Raji (cell line): Measurements from ENCODE around the gene ZIC2.

Source experiments
- POLR2A ChIP-seq: IDR thresholded peaks from 2 replicates; pipeline ENCODE4 v1.6.1; 2011; ENCODE audit warnings: low read depth, low read length, control low read depth; ENCODE audit not compliant: insufficient read depth

The ZIC2 gene

DNA sequence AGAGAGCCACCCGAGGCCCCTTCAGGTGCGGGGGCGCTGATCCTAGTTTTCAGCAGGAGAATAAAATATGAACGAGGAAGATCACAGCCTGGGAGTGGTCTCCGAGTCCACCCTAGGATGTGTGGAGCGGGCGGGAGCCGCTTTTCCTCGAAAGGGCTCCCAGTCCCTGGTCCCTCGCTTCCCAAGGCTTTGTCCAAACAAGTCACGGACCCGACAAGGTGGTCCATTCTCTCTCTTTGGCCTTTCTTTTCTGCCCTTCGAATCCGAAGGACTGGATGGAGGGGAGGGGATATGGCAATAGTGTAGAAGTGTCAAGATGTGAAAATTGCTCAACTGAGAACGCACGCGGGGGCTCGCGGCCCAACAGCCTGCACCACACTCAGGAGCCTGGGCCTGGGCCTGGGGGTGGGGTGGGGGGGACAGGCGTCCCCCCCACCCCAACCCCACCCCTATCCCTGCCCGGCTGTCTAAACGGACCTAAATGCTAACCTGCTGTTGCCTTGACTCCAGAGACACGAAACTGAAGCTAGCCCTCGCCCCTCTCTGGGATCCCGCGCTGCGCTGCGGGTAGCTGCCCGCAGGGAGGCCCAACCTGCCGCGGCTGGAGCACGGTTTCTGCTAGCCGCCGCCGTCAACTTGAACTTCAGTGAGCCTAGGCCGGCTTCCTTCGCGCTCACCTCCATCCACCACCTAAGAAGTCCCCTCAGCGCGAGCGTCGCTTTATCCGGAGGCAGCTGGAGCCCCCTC is 7.1 kb downstream of the ZIC2 start:
- TF ChIP-seq POLR2A = no peak

DNA sequence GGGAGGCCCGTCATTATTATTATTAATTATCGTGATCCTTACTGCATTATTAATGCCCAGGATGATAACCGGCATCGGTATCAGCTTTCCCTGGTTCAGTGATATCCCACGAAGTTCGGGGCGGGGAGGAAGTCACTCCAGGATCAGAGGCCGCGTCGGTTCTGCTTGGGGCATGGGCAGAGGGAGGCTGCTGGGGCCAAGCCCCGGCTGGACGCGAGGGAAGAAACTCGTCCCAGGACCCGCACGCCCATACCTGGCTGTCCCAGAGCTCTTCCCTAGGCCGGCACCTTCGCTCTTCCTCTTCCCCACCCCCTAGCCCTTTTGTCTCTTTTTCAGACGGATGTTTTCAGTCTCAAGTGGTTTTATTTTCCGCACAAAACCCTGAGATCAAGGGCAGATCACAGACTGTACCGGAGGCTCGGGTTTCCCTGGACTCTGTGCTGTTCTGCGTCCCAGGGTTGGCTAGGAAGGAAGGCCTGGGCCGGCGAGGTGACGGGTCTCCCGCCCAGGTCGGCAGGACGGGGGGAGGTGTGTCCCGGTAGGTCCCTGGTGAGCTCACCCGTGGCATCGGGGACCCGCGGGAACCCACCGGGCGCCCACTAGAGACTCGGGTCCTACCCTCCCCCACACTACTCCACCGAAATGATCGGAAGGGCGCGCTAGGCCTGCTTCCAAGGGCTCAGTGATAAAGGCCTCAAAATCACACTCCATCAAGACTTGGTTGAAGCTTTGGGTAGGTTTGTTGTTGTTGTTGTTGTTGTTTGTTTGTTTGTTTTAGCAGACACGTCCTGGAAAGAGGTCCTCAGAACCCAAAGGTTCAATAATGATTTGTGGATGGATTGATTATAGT is 7.9 kb downstream of the ZIC2 start:
- TF ChIP-seq POLR2A = no peak

DNA sequence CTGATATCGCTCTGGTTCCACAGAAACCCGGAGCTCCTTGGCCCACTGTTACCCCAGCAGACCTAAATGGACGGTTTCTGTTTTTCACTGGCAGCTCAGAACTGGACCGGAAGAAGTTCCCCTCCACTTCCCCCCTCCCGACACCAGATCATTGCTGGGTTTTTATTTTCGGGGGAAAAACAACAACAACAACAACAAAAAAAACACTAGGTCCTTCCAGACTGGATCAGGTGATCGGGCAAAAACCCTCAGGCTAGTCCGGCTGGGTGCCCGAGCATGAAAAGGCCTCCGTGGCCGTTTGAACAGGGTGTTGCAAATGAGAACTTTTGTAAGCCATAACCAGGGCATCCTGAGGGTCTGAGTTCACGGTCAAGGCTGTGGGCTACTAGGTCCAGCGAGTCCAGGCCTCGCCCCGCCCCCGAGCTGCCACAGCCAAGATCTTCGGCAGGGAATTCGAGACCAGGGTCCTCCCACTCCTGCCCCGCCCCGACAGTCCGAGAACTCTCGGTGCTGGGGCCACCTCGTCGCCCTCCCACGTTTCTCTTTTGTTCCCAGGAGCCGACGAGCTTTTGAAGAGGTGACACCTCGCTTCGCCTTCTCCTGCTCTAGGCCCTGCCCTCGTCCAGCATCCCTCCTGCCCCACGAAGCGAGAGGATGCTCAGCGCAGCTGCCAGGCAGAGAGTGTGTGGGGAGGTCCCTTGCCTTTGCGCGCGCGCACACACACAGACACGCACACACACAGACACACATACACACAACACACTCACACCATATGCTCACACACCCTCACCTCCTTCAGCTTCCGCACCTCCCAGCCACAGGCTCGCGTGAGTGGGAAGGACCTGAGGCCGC is 8.8 kb downstream of the ZIC2 start:
- TF ChIP-seq POLR2A = no peak

DNA sequence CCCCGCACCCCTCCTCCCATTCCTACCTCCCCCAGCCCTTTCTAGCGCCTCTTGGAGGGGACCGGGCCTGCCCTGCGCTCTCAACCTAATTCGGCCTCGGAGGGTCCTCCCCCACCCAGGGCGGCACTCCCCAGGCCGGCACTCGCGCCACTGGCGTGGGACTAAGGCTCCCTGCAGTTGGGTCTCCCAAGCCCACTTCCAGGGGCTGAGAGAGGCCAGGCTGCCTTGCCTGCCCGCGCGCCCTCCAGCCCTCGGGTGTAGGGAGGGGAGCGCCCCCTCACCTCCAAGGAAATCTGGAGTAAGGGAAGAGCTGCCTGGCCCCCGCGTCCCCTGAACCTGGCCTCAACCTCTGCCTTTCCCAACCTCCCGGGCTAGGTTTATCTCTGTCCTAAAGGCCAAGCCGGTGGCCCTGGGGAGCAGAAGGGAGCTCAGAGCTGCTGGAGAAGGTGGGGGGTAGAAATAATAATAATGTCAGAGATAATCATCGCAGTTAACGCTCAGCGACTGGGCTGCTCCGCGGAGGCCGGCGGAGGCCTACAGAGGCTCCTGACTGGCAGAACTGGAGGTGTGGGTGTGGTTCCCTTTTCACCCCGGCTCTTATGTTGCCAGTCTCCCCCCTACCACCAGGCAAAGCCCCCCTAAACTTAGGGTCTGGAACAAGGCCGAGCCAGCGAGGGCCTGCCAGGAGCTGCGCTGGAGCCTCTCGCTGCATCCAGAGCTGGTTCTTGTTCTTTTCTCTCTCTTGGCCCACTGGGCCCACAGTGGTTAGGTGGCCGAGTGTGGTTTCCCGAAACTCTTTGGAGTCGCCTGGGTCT is 9.6 kb downstream of the ZIC2 start:
- no peak for TF ChIP-seq POLR2A

DNA sequence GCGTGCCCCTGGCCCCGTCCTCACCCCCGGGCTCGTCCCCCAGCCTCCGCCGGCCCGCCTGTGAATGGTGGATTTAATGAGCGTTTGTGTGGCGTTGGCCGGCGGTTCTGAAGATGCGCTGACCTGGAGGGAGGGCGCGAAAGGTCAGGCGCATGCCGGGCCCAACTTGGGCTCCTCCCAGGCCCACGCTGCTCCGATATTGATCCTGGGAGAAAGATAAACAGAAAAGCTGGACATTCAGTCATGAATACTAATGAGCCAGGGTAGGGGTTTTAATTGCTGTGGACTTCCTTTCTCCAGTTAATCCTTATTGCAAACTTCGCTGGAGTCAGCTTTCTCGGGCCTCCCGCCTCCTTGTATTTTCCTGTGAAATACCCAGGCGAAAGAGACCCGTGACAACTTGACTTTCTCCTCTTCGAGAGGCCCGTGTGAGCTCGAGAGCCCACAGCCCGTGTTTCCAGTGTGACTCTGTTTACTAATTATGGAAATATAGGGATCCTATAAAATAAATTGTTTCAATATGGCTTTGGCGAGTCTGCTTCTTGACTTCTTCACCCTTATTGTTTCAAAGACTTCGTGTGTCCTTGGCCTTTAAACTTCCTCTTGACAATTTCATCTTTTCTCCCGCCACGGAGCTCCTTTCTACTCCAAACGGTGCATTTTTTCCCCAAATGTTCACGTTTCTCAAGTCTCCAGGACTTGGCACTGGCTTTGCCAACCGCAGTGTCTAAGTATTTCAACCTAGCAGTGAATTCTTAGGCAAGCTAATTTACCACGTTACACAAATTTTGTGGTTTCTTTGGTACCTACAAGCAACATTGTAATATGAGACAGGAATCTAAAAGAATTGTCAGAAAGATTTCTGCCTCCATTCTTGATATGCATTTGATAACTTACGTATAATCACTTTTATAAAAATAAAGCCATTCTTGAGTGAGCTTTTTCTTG is 10.5 kb downstream of the ZIC2 start:
- no peak for TF ChIP-seq POLR2A

DNA sequence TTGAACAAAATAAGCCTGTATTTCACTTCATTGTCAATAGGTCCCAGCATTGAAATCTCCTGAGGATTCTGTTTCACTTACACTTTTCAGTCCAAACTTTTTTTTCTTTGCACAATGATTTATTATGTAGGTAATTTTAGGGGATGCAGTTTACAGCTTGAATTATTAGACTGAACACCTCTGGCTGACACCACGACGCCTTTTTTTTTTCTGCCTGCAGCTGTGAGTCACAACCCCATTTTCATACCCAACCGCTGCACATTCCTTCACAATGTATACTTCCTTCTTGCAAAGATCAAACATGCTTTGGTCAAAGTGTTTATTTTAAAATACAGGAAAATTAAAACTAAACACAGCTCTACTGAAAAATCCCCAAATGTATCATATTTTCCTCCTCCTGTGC is 11.4 kb downstream of the ZIC2 start:
- TF ChIP-seq POLR2A = no peak

DNA sequence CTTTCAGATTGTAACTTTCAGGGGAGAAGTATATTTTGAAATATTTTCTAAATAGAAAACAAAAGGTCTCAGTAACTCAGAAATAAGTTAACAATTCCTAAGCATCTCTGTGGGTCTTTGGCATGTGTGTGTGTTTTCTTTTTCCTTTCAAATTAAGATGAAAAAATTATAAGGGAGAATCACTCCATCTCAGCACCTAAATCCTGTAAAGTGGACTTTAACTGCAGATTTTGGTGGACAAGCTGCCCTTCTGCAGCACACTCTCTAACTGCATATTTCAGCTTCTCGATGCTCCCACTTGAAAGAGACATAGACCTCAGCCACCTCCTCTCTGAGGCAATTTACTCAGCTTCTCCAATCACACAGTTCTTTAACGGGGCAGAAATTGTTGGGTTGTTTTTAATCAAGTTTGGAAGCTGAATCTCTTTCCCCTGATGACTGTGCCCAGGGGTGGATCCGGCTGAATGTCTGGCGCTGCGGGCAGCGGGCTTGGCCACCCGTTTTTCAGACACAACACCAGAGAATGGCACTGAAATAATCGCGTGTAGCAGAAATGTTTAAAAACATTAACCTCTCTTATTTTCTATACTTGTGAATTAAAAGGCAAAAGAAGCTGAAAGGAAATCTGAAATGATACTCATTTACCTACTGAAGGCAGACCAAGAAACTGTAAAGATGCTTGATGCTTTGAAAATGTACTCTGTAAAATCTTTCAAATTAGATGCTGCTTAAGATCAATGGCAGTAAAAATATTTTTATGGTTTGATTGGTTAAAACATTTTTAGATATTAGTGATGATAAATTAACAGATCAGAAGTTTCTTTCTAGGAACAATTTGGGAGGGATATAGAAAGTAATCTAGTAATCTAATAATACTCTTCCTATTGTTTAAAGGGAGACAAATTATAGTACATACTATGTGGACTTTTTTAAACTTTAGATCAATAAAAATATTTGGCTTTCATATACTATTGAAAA is 12.4 kb downstream of the ZIC2 start:
- TF ChIP-seq POLR2A = no peak

DNA sequence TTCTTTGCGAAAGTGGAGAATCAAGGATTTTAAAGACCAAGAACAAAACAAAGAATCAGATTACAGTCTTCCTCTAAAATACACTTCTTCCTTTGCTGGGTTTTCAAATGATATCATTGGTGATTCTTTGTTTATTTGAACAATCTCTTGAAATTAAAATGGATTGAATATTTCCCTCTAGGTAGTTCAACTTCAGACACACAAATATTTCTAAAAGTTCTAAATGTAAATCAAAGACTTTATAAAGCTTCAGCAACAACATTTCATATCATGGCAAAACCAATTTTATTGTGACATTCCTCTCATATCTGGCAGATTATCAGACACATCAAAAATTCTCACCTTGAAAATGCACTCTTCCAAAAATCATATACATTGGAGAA is 13.0 kb downstream of the ZIC2 start:
- TF ChIP-seq POLR2A = no peak

DNA sequence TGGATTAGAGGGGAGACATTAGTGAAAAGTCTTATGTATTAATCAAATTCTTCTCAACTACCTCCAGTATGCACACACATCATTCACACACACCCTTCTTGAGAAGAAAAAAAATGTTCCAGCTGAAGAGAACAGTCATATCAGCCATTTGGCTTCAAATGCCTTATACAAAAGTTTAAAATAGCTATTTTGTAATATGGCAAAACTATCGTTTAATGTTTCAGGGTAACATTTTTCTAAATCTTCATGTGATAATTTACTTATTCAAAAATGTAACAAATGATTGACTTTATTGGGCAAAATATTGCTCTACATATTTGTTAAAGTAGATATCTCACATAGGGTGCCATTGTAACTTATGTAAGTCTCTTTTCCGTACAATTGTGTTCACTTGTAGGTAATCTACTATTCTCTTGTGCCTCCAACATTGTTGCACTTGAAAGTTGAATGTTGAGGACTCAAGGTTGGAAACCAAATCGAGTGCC is 13.6 kb downstream of the ZIC2 start:
- no peak for TF ChIP-seq POLR2A

DNA sequence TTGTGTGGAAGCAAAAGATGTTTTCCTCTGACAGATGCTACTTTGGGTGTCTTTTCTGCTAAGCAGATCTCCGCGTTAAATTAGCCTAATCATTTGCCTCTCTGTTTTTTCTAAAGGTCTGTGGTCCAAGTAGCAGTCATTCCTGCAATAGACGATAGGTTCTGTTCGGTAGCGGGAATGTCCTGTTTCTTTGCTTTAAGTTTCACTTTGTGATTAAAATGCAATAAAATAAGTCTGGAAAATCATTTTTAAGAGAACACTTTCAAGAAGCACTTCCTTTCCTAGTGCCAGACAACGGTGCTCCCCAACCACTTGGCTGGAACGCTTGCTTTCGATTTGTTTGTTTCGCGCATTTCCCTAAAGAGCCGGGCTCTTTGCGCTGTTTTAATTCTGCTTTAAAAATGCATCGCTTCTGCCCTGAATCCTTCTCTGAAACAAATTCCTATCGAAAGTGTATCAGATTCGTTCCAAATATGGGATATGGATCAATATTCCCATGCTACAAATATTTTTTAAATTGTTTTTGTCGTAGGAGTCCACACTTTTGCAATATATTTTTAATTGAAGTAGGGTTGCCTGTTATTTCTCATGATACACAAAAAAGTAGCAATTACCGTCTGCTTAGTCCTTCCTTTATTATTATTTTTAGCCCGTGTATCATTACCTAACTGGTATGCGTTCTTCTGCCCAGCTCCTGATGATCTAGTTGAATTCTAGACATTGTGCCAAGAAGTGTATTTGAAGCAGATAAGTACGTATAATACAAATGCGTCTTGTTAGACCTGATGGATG is 14.2 kb downstream of the ZIC2 start:
- TF ChIP-seq POLR2A = no peak

DNA sequence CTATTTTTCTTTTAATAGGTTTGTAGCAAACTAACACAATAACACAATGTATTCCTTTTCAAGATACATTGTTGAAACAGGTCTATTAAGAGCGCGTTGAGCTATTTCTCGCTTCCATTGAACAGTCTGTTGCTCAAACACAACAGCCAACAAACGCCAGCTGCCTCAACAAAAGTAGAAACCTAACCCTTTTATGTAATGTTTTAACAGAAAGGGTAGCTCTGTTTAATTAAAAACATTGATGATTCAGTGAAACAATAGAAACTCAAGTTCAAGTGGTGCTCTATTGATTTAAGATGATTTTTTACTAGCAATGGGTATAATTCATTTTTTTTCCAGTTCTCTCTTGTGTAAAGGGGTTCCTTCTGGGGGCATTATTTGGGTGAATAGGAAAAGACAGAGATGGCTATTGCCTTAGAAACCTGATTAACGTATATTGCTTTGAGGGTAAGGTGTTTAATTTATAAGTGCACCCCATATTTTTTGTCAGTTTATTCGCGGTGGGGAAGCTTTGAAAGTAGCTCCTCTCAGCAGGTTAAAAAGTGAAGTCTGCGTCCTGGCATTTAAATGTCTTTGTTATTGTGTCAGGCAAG is 14.9 kb downstream of the ZIC2 start:
- TF ChIP-seq POLR2A = no peak
